B cell (primary cell): Measurements from ENCODE around the gene ORAI3. TPM values are rescaled to one million over a fixed set of nuclear protein-coding genes. Genes with fewer than 3 reads are reported as not detected.

ENCODE experiments used
- ATAC-seq: fragments of 200-7000 bp; cut with Tn5 transposase; one replicate; pipeline ENCODE4 v1.10.0; 2021; ENCODE audit warnings: low read depth, mild to moderate bottlenecking, moderate number of reproducible peaks, moderate library complexity
- CTCF ChIA-PET: fragments of 350-600 bp; sonication (Branson Sonifier 250); formaldehyde crosslinking; loops from one replicate; lab custom pipeline; 2021; ENCODE audit warnings: antibody characterized with exemption, inconsistent platforms; lab: Charles Lee
- POLR2A ChIA-PET: fragments of 350-600 bp; sonication (Branson Sonifier 250); formaldehyde crosslinking; loops from one replicate; lab custom pipeline; 2021; ENCODE audit warnings: antibody characterized with exemption; lab: Charles Lee
- DNase-seq: peaks from one replicate; pipeline ENCODE4 v3.0.0; 2013
- H2AFZ ChIP-seq: 2 replicates; pipeline ENCODE4 v1.6.1; 2012; ENCODE audit warnings: mild to moderate bottlenecking, low read depth, low read length; ENCODE audit not compliant: insufficient read depth, poor library complexity, severe bottlenecking
- H3K27ac ChIP-seq, 2 donors: 1 replicate in 1 of 2; 2 replicates in 1 of 2; pipeline ENCODE4 v1.5.1; 2012 to 2013; ENCODE audit warnings: low read length in 2 of 2, mild to moderate bottlenecking in 2 of 2, moderate library complexity in 1 of 2
- H3K27me3 ChIP-seq, 4 experiments: fragments of 200-600 bp in 1 of 4; sonication (generic) in 1 of 4; replicated peaks in 1 of 4; 1 replicate in 2 of 4; 2 replicates in 2 of 4; pipeline versions ENCODE4 v1.6.1 to v1.7.0; 2013 to 2016; ENCODE audit warnings: low read length in 3 of 4, mild to moderate bottlenecking in 2 of 4, mixed read lengths in 1 of 4, moderate library complexity in 1 of 4; ENCODE audit not compliant: insufficient read depth in 4 of 4, control insufficient read depth in 3 of 4; ENCODE audit errors: control extremely low read depth in 1 of 4
- H3K36me3 ChIP-seq, 2 experiments: replicated peaks in 1 of 2; 1 replicate in 1 of 2; 2 replicates in 1 of 2; pipeline versions ENCODE4 v1.6.1 to v1.7.1; 2013; ENCODE audit warnings: low read length in 1 of 2; ENCODE audit not compliant: insufficient read depth in 2 of 2, control insufficient read depth in 1 of 2; ENCODE audit errors: control extremely low read depth in 1 of 2, extremely low read depth in 1 of 2
- H3K4me1 ChIP-seq, 2 donors: fragments of 200-600 bp in 1 of 2; sonication (generic) in 1 of 2; 1 replicate in 1 of 2; 2 replicates in 1 of 2; pipeline versions ENCODE4 v1.5.1 to v1.6.1; 2013 to 2017; ENCODE audit warnings: low read length in 2 of 2; ENCODE audit not compliant: control insufficient read depth in 2 of 2, insufficient read depth in 2 of 2
- H3K4me2 ChIP-seq: replicated peaks from 2 replicates; pipeline ENCODE3; 2012; ENCODE audit warnings: mild to moderate bottlenecking, low read depth, low read length; ENCODE audit not compliant: poor library complexity, severe bottlenecking
- H3K4me3 ChIP-seq, 5 experiments: fragments of 200-600 bp in 1 of 5; sonication (generic) in 1 of 5; 1 replicate in 3 of 5; 2 replicates in 2 of 5; pipeline versions ENCODE4 v1.5.1 to v1.7.0; 2011 to 2016; ENCODE audit warnings: low read length in 4 of 5, mild to moderate bottlenecking in 4 of 5, low read depth in 2 of 5, control low read depth in 1 of 5, moderate library complexity in 1 of 5; ENCODE audit not compliant: insufficient read depth in 1 of 5; ENCODE audit errors: control extremely low read depth in 1 of 5, extremely low read depth in 1 of 5
- H3K79me2 ChIP-seq: fragments of 200-600 bp; sonication (generic); one replicate; pipeline ENCODE4 v1.6.0; 2016; ENCODE audit warnings: low read length; ENCODE audit not compliant: control insufficient read depth, insufficient read depth
- H3K9ac ChIP-seq: fragments of 200-600 bp; sonication (generic); 2 replicates; pipeline ENCODE4 v1.6.1; 2017; ENCODE audit warnings: mild to moderate bottlenecking, low read length, moderate library complexity
- H3K9me3 ChIP-seq, 3 donors: one replicate each; pipeline versions ENCODE4 v1.6.1 to v1.7.1; 2013; ENCODE audit warnings: low read length in 2 of 3; ENCODE audit not compliant: control insufficient read depth in 2 of 3, insufficient read depth in 1 of 3; ENCODE audit errors: control extremely low read depth in 1 of 3
- H4K20me1 ChIP-seq: 2 replicates; pipeline ENCODE4 v1.6.0; 2012; ENCODE audit warnings: mild to moderate bottlenecking, low read length; ENCODE audit not compliant: insufficient read depth, control insufficient read depth, poor library complexity, severe bottlenecking
- H3K27ac Mint-ChIP-seq: one replicate; pipeline ENCODE4 v1.8.0; 2021; ENCODE audit warnings: mixed read lengths
- H3K27me3 Mint-ChIP-seq: one replicate; pipeline ENCODE4 v1.8.0; 2021; ENCODE audit warnings: mixed read lengths
- H3K4me1 Mint-ChIP-seq: one replicate; pipeline ENCODE4 v1.8.0; 2021; ENCODE audit warnings: mixed read lengths
- H3K4me3 Mint-ChIP-seq: one replicate; pipeline ENCODE4 v1.8.0; 2021; ENCODE audit warnings: mixed read lengths
- H3K9me3 Mint-ChIP-seq: one replicate; pipeline ENCODE4 v1.8.0; 2022; ENCODE audit warnings: mixed read lengths; ENCODE audit not compliant: insufficient read depth
- CTCF ChIP-seq: fragments of 200-600 bp; IDR thresholded peaks from one replicate; pipeline ENCODE4 v1.8.0; 2022; ENCODE audit warnings: antibody characterized with exemption, mild to moderate bottlenecking
- EZH2 ChIP-seq: IDR thresholded peaks from 2 replicates; pipeline ENCODE4 v1.6.1; 2012; ENCODE audit warnings: borderline replicate concordance, low read depth, mild to moderate bottlenecking, moderate library complexity, low read length; ENCODE audit not compliant: insufficient read depth, poor library complexity, severe bottlenecking
- WGBS: methylation state at CpG from one replicate; pipeline ENCODE4 v1.1.5; 2013; ENCODE audit warnings: missing lambda C conversion rate; ENCODE audit not compliant: insufficient coverage; 5-methylcytosine and 5-hydroxymethylcytosine counted together
- intact Hi-C: fragments of 100-400 bp; cut with micrococcal nuclease; formaldehyde crosslinking; loops from one replicate; pipeline ENCODE4 v1.10.0; 2022
- polyA plus RNA-seq: library from polyadenylated mRNA; depleted of rRNA; stranded (reverse); fragments of >200 nt; gene quantifications from 2 replicates; pipeline ENCODE4 v1.2.3, GENCODE V29; 2012
- total RNA-seq, 2 donors: library from RNA; stranded (reverse); fragments of 120-200 nt in 1 of 2; gene quantifications; 1 replicate in 1 of 2; 2 replicates in 1 of 2; pipeline versions ENCODE4 v1.2.3 to v1.2.4, GENCODE V29; 2013 to 2022

The ORAI3 gene
- total and polyA plus RNA-seq, 2 donors (not counting 1 experiment from before 2014, with no cell fraction given) = 32.2 to 51.8 TPM

GRCh38 chr16:30982548-30983288, 33.9 kb downstream of the ORAI3 start:
- CTCF ChIA-PET = interaction anchor here (0.6 to 5.1 kb wide), 9 partner anchors 19 to 886 kb away, joined by 3 to 63 read pairs (median 7); partner anchors contain the start of genes ZNF646, ZNF668 and ZNF843
- no peaks in the 10 kb centered on the region for H3K4me1 Mint-ChIP-seq
- POLR2A ChIA-PET = interaction anchor here (0.6 kb wide), 1 partner anchor 132 kb away, joined by 3 read pairs; no protein-coding TSS in a partner anchor
- ATAC-seq (no peak), DNase-seq (no peak)
- Histone ChIP-seq H2AFZ (no peak overlapping the region), H3K4me3 (no peak overlapping the region), H3K4me2 (no peak overlapping the region), H3K79me2 (no peaks in the 10 kb centered on the region), H3K9me3 (no peaks in the 10 kb centered on the region), H3K9ac (no peak overlapping the region), H3K4me1 (peaks cover 3 to 6% of the 10 kb centered on the region in 2 donors), H3K27ac (no peak overlapping the region), H4K20me1 (peaks cover 16% of the 10 kb centered on the region), H3K27me3 (no peaks in the 10 kb centered on the region), H3K36me3 (peaks cover 0 to 26% of the 10 kb centered on the region in 2 experiments)
- 91% methylated on average over 16 of the region's 17 CpGs for WGBS
- intact Hi-C loops = no loop called here
- no peak overlapping the region for H3K27ac Mint-ChIP-seq
- H3K27me3 Mint-ChIP-seq = no peaks in the 10 kb centered on the region
- H3K4me3 Mint-ChIP-seq = no peak overlapping the region
- no peaks in the 10 kb centered on the region for H3K9me3 Mint-ChIP-seq
- no peak for TF ChIP-seq CTCF
- no peak for TF ChIP-seq EZH2

GRCh38 chr16:30983289-30983889, 34.5 kb downstream of the ORAI3 start:
- Mint-ChIP-seq H3K27me3 (no peaks in the 10 kb centered on the region), H3K4me3 (no peak overlapping the region), H3K9me3 (no peaks in the 10 kb centered on the region), H3K4me1 (no peaks in the 10 kb centered on the region), H3K27ac (no peak overlapping the region)
- ChIA-PET POLR2A (interaction anchor here (0.6 kb wide), 1 partner anchor 131 kb away, joined by 3 read pairs; no protein-coding TSS in a partner anchor), CTCF (interaction anchor here (0.6 to 5.1 kb wide), 10 partner anchors 19 to 885 kb away, joined by 3 to 63 read pairs (median 8); partner anchors contain the start of genes VKORC1, ZNF646, ZNF668 and ZNF843)
- Histone ChIP-seq H3K79me2 (no peaks in the 10 kb centered on the region), H3K4me2 (no peak overlapping the region), H3K36me3 (peaks cover 0 to 26% of the 10 kb centered on the region in 2 experiments), H3K27ac (no peak overlapping the region), H3K4me1 (peaks cover 3 to 6% of the 10 kb centered on the region in 2 donors), H3K9me3 (no peaks in the 10 kb centered on the region), H3K4me3 (no peak overlapping the region), H2AFZ (no peak overlapping the region), H4K20me1 (peaks cover 12% of the 10 kb centered on the region), H3K27me3 (no peaks in the 10 kb centered on the region), H3K9ac (no peak overlapping the region)
- DNase-seq (no peak), ATAC-seq (no peak)
- 93% methylated on average over 25 of the region's 25 CpGs for WGBS
- no peak for TF ChIP-seq CTCF
- no peak for TF ChIP-seq EZH2
- intact Hi-C loops = no loop called here
